HEK293T (cell line): ENCODE results near the gene MARS1.

Experiments used
- ARNT ChIP-seq: fragments of 450-650 bp; IDR thresholded peaks from 2 replicates; pipeline ENCODE4 v1.6.1; 2017; ENCODE audit warnings: mild to moderate bottlenecking
- BHLHE40 ChIP-seq: fragments of 450-650 bp; IDR thresholded peaks from 2 replicates; pipeline ENCODE4 v1.6.1; 2016; ENCODE audit warnings: mild to moderate bottlenecking, moderate library complexity, borderline replicate concordance
- ELF4 ChIP-seq: fragments of 450-650 bp; IDR thresholded peaks from 2 replicates; pipeline ENCODE4 v1.6.1; 2017; ENCODE audit warnings: antibody characterized with exemption
- FOXA1 ChIP-seq: fragments of 450-650 bp; IDR thresholded peaks from 2 replicates; pipeline ENCODE4 v1.6.1; 2016; ENCODE audit warnings: mild to moderate bottlenecking
- FOXK2 ChIP-seq: fragments of 450-650 bp; IDR thresholded peaks from 2 replicates; pipeline ENCODE4 v1.6.1; 2016; ENCODE audit warnings: mild to moderate bottlenecking
- FOXM1 ChIP-seq: fragments of 450-650 bp; IDR thresholded peaks from 2 replicates; pipeline ENCODE4 v1.6.1; 2017; ENCODE audit warnings: mild to moderate bottlenecking, borderline replicate concordance
- L3MBTL2 ChIP-seq: fragments of 450-650 bp; conservative IDR thresholded peaks from 2 replicates; pipeline ENCODE4 v1.6.1; 2016; ENCODE audit warnings: mild to moderate bottlenecking
- LEF1 ChIP-seq: fragments of 450-650 bp; IDR thresholded peaks from 2 replicates; pipeline ENCODE4 v1.6.1; 2017; ENCODE audit warnings: mild to moderate bottlenecking, borderline replicate concordance
- NFRKB ChIP-seq: fragments of 450-650 bp; IDR thresholded peaks from 2 replicates; pipeline ENCODE4 v1.6.1; 2016; ENCODE audit warnings: mild to moderate bottlenecking, moderate library complexity
- PKNOX1 ChIP-seq: fragments of 450-650 bp; IDR thresholded peaks from 2 replicates; pipeline ENCODE4 v1.6.1; 2016
- SP1 ChIP-seq: fragments of 450-650 bp; IDR thresholded peaks from 2 replicates; pipeline ENCODE4 v1.6.1; 2017
- SUZ12 ChIP-seq: fragments of 450-650 bp; IDR thresholded peaks from 2 replicates; pipeline ENCODE4 v1.6.1; 2016; ENCODE audit warnings: mild to moderate bottlenecking
- TARDBP ChIP-seq: fragments of 450-650 bp; IDR thresholded peaks from 2 replicates; pipeline ENCODE4 v1.6.1; 2016
- ZNF384 ChIP-seq: fragments of 450-650 bp; IDR thresholded peaks from 2 replicates; pipeline ENCODE4 v1.6.1; 2016

GRCh38 chr12:57524814-57525614 is 37.1 kb downstream of the MARS1 start:
- no peak for TF ChIP-seq TARDBP
- TF ChIP-seq BHLHE40, result no peak
- TF ChIP-seq ZNF384, result no peak
- no peak for TF ChIP-seq ELF4
- no peak for TF ChIP-seq FOXA1
- TF ChIP-seq PKNOX1, result no peak
- no peak for TF ChIP-seq SP1
- TF ChIP-seq SUZ12, result no peak
- TF ChIP-seq FOXM1, result no peak
- TF ChIP-seq NFRKB, result no peak
- TF ChIP-seq FOXK2, result no peak
- TF ChIP-seq LEF1, result no peak
- no peak for TF ChIP-seq ARNT
- TF ChIP-seq L3MBTL2, result no peak
